Neuronal stem cell (in vitro differentiated cells): Measurements from ENCODE around the gene CDH13.

Experiments used
- DNase-seq: peaks from one replicate; pipeline ENCODE4 v3.0.0-alpha.2; 2013; ENCODE audit warnings: low spot score
- H2AFZ ChIP-seq: one replicate; pipeline ENCODE4 v1.6.1; 2013; ENCODE audit warnings: mild to moderate bottlenecking, low read length, inconsistent platforms
- H2AK5ac ChIP-seq: 2 replicates; pipeline ENCODE4 v1.6.1; 2013; ENCODE audit warnings: low read depth, mild to moderate bottlenecking, inconsistent platforms, low read length, moderate library complexity, mixed read lengths
- H2BK120ac ChIP-seq: 2 replicates; pipeline ENCODE4 v1.6.1; 2013; ENCODE audit warnings: low read depth, mild to moderate bottlenecking, inconsistent platforms, low read length, moderate library complexity, mixed read lengths
- H2BK12ac ChIP-seq: one replicate; pipeline ENCODE4 v1.6.1; 2013; ENCODE audit warnings: low read length, inconsistent platforms
- H2BK15ac ChIP-seq: 2 replicates; pipeline ENCODE4 v1.6.1; 2013; ENCODE audit warnings: mild to moderate bottlenecking, low read length, inconsistent platforms, mixed read lengths
- H2BK5ac ChIP-seq: one replicate; pipeline ENCODE4 v1.6.1; 2013; ENCODE audit warnings: inconsistent platforms, mild to moderate bottlenecking, low read length, moderate library complexity
- H3K14ac ChIP-seq: one replicate; pipeline ENCODE4 v1.6.1; 2013; ENCODE audit warnings: low read length, inconsistent platforms
- H3K18ac ChIP-seq: 2 replicates; pipeline ENCODE4 v1.6.1; 2013; ENCODE audit warnings: low read length, inconsistent platforms
- H3K23ac ChIP-seq: 2 replicates; pipeline ENCODE4 v1.6.1; 2013; ENCODE audit warnings: low read depth, mild to moderate bottlenecking, mixed read lengths, low read length, inconsistent platforms; ENCODE audit not compliant: poor library complexity
- H3K27ac ChIP-seq: replicated peaks from 3 replicates; pipeline ENCODE4 v1.5.1; 2013; ENCODE audit warnings: low read length, inconsistent platforms
- H3K27me3 ChIP-seq, 3 experiments: 2 replicates each; pipeline ENCODE4 v1.6.1; 2013; ENCODE audit warnings: low read length in 3 of 3, mild to moderate bottlenecking in 2 of 3, inconsistent platforms in 1 of 3, low read depth in 1 of 3, mixed read lengths in 1 of 3, moderate library complexity in 1 of 3; ENCODE audit not compliant: control insufficient read depth in 3 of 3, insufficient read depth in 3 of 3
- H3K36me3 ChIP-seq, 2 donors: replicated peaks in 1 of 2; 2 replicates each; pipeline ENCODE4 v1.6.1; 2013; ENCODE audit warnings: low read length in 2 of 2; ENCODE audit not compliant: control insufficient read depth in 2 of 2, insufficient read depth in 2 of 2
- H3K4ac ChIP-seq: 2 replicates; pipeline ENCODE4 v1.6.1; 2013; ENCODE audit warnings: inconsistent platforms, mild to moderate bottlenecking, low read length, moderate library complexity
- H3K4me1 ChIP-seq, 2 donors: 1 replicate in 1 of 2; 2 replicates in 1 of 2; pipeline ENCODE4 v1.6.1; 2013; ENCODE audit warnings: low read length in 2 of 2, low read depth in 1 of 2; ENCODE audit not compliant: control insufficient read depth in 2 of 2, insufficient read depth in 1 of 2
- H3K4me2 ChIP-seq: one replicate; pipeline ENCODE4 v1.6.1; 2013; ENCODE audit warnings: mild to moderate bottlenecking, low read length, inconsistent platforms; ENCODE audit not compliant: insufficient read depth, poor library complexity, severe bottlenecking
- H3K4me3 ChIP-seq, 2 donors: 2 replicates each; pipeline ENCODE4 v1.5.1; 2013; ENCODE audit warnings: low read length in 2 of 2, mild to moderate bottlenecking in 2 of 2, inconsistent platforms in 1 of 2, moderate library complexity in 1 of 2
- H3K79me1 ChIP-seq: one replicate; pipeline ENCODE4 v1.6.1; 2013; ENCODE audit warnings: low read depth, mild to moderate bottlenecking, inconsistent platforms, low read length, moderate library complexity
- H3K9ac ChIP-seq: one replicate; pipeline ENCODE4 v1.6.1; 2013; ENCODE audit warnings: mild to moderate bottlenecking, low read depth, low read length, inconsistent platforms; ENCODE audit not compliant: poor library complexity
- H3K9me3 ChIP-seq, 2 donors: replicated peaks in 1 of 2; 2 replicates each; pipeline versions ENCODE3 to v1.6.1; 2013; ENCODE audit warnings: low read length in 2 of 2, mild to moderate bottlenecking in 2 of 2, inconsistent platforms in 1 of 2, low read depth in 1 of 2, mixed read lengths in 1 of 2, moderate library complexity in 1 of 2; ENCODE audit not compliant: control insufficient read depth in 2 of 2, insufficient read depth in 1 of 2
- H4K8ac ChIP-seq: one replicate; pipeline ENCODE4 v1.6.1; 2013; ENCODE audit warnings: low read depth, mild to moderate bottlenecking, inconsistent platforms, low read length, moderate library complexity
- H4K91ac ChIP-seq: one replicate; pipeline ENCODE4 v1.6.1; 2013; ENCODE audit warnings: low read length, low read depth, mild to moderate bottlenecking, inconsistent platforms; ENCODE audit not compliant: poor library complexity
- WGBS, 2 donors: extraction: QIAGEN DNeasy Blood & Tissue Kit; methylation state at CpG; one replicate each; pipeline ENCODE4 v1.1.7; 2013; ENCODE audit warnings: missing lambda C conversion rate in 2 of 2, mixed read lengths in 1 of 2; ENCODE audit not compliant: insufficient read length in 2 of 2, insufficient replicate concordance in 1 of 2; ENCODE audit errors: extremely low coverage in 2 of 2; 5-methylcytosine and 5-hydroxymethylcytosine counted together

The CDH13 gene

GRCh38 chr16:83494459-83494858, 867.7 kb downstream of the CDH13 start:
- DNase-seq, result no peak
- WGBS, 2 donors, result no CpG with 5 or more reads among the region's 1 CpG
- Histone ChIP-seq H3K27ac (no peak overlapping the region), H2BK12ac (no peak overlapping the region), H3K4me3 (no peak overlapping the region), H3K9me3 (no peaks in the 10 kb centered on the region), H3K79me1 (no peaks in the 10 kb centered on the region), H3K27me3 (no peaks in the 10 kb centered on the region), H2AK5ac (no peak overlapping the region), H3K4me1 (no peaks in the 10 kb centered on the region), H2BK120ac (no peak overlapping the region), H4K8ac (no peak overlapping the region), H3K18ac (no peak overlapping the region), H4K91ac (no peak overlapping the region), H3K4ac (no peak overlapping the region), H3K4me2 (no peak overlapping the region), H2BK15ac (no peak overlapping the region), H2AFZ (no peak overlapping the region), H3K36me3 (no peaks in the 10 kb centered on the region), H3K23ac (no peak overlapping the region), H3K9ac (no peak overlapping the region), H2BK5ac (no peak overlapping the region), H3K14ac (no peak overlapping the region)

GRCh38 chr16:83501481-83501880, 874.7 kb downstream of the CDH13 start:
- H3K23ac ChIP-seq, result no peak overlapping the region
- no peak overlapping the region for H3K14ac ChIP-seq
- H3K4me2 ChIP-seq, result no peak overlapping the region
- no peak overlapping the region for H2BK120ac ChIP-seq
- H3K18ac ChIP-seq, result no peak overlapping the region
- H3K9ac ChIP-seq, result no peak overlapping the region
- no peaks in the 10 kb centered on the region for H3K27me3 ChIP-seq
- no peak overlapping the region for H2AFZ ChIP-seq
- H3K27ac ChIP-seq, result no peak overlapping the region
- H2BK5ac ChIP-seq, result no peak overlapping the region
- no peaks in the 10 kb centered on the region for H3K36me3 ChIP-seq
- H3K4me3 ChIP-seq, result no peak overlapping the region
- H3K79me1 ChIP-seq, result no peaks in the 10 kb centered on the region
- H2BK15ac ChIP-seq, result no peak overlapping the region
- no peak overlapping the region for H4K91ac ChIP-seq
- no peaks in the 10 kb centered on the region for H3K9me3 ChIP-seq
- no CpG with 5 or more reads among the region's 4 CpGs for WGBS, 2 donors
- no peak for DNase-seq
- no peak overlapping the region for H3K4ac ChIP-seq
- H3K4me1 ChIP-seq, result no peaks in the 10 kb centered on the region
- no peak overlapping the region for H2AK5ac ChIP-seq
- no peak overlapping the region for H4K8ac ChIP-seq
- H2BK12ac ChIP-seq, result no peak overlapping the region

DNA sequence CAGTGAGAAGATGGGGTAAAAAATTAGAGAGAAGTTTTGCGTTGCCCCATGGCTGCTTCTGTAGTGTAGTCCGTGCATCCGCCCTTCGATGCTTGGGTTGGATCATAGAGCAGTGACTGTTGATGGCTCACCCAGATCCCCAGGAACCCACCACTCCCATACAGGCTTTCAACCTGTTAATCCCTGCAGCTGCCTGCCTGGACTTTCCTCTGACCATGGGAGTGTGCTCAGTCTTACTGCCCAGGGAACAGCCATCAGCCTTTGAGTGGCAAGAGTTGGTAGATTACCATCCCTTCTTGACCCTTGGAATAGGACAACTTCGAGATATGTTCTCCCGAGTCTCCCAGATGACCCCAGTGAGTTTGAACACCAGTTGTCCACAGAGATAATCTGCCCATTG, 881.5 kb downstream of the CDH13 start:
- no CpG with 5 or more reads among the region's 6 CpGs for whole genome bisulfite sequencing, 2 donors

GRCh38 chr16:83509316-83509715, 882.5 kb downstream of the CDH13 start:
- no peak overlapping the region for H2BK120ac ChIP-seq
- no peaks in the 10 kb centered on the region for H3K9me3 ChIP-seq
- no peak overlapping the region for H3K9ac ChIP-seq
- H2BK5ac ChIP-seq, result no peak overlapping the region
- H4K91ac ChIP-seq, result no peak overlapping the region
- H3K27me3 ChIP-seq, result no peaks in the 10 kb centered on the region
- no peaks in the 10 kb centered on the region for H3K79me1 ChIP-seq
- H4K8ac ChIP-seq, result no peak overlapping the region
- no peak overlapping the region for H3K4me2 ChIP-seq
- no peak for DNase-seq
- H2AFZ ChIP-seq, result no peak overlapping the region
- H3K23ac ChIP-seq, result no peak overlapping the region
- no peak overlapping the region for H3K4me3 ChIP-seq
- H3K18ac ChIP-seq, result no peak overlapping the region
- H3K4ac ChIP-seq, result no peak overlapping the region
- H3K27ac ChIP-seq, result no peak overlapping the region
- H3K36me3 ChIP-seq, result no peaks in the 10 kb centered on the region
- H2AK5ac ChIP-seq, result no peak overlapping the region
- no peaks in the 10 kb centered on the region for H3K4me1 ChIP-seq
- H2BK15ac ChIP-seq, result no peak overlapping the region
- H2BK12ac ChIP-seq, result no peak overlapping the region
- H3K14ac ChIP-seq, result no peak overlapping the region

More for the DNA sequence above, 881.5 kb downstream of the CDH13 start:
- H2BK120ac ChIP-seq, result no peak overlapping the region
- H2BK5ac ChIP-seq, result no peak overlapping the region
- no peak overlapping the region for H4K91ac ChIP-seq
- no peaks in the 10 kb centered on the region for H3K27me3 ChIP-seq
- no peak overlapping the region for H2AFZ ChIP-seq
- H3K4me2 ChIP-seq, result no peak overlapping the region
- H2AK5ac ChIP-seq, result no peak overlapping the region
- no peaks in the 10 kb centered on the region for H3K9me3 ChIP-seq
- H2BK12ac ChIP-seq, result no peak overlapping the region
- no peak overlapping the region for H3K4me3 ChIP-seq
- no peaks in the 10 kb centered on the region for H3K4me1 ChIP-seq
- no peak overlapping the region for H3K14ac ChIP-seq
- no peak overlapping the region for H3K23ac ChIP-seq
- H3K36me3 ChIP-seq, result no peaks in the 10 kb centered on the region
- H3K9ac ChIP-seq, result no peak overlapping the region
- no peak for DNase-seq
- H3K18ac ChIP-seq, result no peak overlapping the region
- no peak overlapping the region for H2BK15ac ChIP-seq
- no peaks in the 10 kb centered on the region for H3K79me1 ChIP-seq
- no peak overlapping the region for H4K8ac ChIP-seq
- no peak overlapping the region for H3K27ac ChIP-seq
- H3K4ac ChIP-seq, result no peak overlapping the region
